NCI-H2171 (cell line): ENCODE results near the gene OTOA.
"Not testable (repeated sequence)": the region's sequence is repeated elsewhere in the genome, so short reads cannot be mapped to it uniquely, and the experiment has no call there.

ENCODE experiments used
- DNase-seq: peaks from one replicate; lab custom pipeline; 2025; lab: John Stamatoyannopoulos, UW

The OTOA gene

DNA sequence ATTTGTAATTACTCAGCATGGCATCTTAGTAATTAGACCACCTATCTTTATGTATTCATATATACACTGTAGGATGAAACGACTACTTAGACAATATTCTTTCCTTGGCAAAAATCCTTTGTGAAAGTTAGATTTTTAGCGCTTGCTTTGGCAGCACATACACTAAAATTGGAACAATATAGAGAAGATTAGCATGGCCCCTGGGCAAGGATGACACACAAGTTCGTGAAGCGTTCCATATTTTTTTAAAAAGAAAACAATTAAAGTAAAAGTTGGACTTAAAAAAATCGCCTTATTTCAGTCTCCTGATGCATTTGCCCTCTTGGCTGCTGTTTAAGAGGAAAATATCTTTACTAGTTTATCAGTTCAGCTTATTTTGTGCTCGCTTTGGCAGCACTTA is 21.9 kb upstream of the OTOA start:
- no peak for DNase-seq

DNA sequence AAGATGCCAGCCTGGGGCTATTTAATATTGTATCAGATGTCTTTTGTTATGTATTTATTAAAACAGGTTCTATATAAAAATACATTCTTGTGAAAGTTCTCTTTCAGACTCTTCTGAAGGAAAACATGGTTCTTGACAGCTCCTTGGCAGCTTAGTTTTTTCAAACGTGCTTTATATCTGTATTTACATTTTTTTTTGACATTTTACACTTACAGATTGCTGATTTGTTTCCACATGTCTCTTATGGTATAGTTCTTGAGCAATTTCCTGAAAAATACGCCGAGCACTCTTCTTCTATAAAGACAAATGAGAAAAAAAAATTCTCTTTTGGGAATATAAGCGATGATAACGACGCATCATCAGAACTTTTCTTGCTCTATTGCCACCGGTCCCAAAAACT is 20.9 kb upstream of the OTOA start:
- DNase-seq, result no peak

DNA sequence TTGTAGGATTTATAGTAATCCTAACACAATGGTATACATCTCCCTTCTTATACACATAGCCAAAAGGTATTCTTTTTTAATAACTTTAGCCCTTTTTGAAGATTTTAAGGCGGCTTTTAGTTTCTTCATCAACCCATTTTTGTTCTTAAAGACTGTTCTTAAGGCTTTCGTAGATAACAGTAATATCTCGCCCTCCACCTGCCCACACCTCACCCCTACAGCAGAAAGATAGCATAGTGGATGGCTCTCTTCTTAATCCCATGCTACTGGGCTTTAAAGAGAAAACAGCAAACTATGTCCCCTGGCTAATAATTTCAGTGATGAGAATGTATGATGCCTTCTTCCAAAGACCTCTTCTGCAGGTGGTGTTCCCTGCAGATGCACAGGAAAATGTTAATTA is 20.0 kb upstream of the OTOA start:
- no peak for DNase-seq

DNA sequence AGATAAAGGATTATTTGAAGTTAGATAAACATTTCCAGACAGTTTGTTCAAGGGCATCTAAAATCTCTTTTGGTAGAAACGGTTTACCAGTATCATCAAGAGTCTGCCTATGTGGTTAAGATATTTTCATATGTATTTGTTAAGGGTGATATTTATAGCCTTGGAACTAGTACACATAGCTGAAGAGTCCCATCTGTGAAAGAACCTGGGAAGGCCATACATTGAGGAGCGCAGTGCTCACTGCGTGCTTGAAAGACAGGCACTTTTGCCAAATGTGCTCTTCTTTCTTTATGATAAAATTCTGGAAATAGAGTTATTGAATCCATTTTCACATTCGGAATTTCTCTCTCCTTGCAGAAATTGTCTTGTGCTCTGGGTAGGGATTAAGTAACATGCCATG is 19.1 kb upstream of the OTOA start:
- no peak for DNase-seq

DNA sequence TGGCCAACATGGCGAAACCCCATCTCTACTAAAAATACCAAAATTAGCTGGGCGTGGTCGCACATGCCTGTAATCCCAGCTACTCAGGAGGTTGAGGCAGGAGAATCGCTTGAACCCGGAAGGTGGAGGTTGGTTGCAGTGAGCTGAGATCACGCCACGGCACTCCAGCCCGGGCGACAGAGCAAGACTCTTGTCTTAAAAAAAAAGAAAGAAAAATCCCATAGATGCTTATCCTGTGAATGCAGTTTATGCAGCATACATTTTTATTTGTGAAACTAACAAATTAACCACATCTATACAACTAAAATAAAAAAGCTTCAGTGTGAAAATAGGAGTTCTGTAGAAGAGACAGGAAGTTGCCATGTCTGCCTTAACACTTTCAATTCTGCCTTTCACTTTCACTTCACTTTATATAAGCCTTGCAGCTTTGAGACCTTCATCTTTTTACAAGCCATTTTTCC is 18.5 kb upstream of the OTOA start:
- no peak for DNase-seq

DNA sequence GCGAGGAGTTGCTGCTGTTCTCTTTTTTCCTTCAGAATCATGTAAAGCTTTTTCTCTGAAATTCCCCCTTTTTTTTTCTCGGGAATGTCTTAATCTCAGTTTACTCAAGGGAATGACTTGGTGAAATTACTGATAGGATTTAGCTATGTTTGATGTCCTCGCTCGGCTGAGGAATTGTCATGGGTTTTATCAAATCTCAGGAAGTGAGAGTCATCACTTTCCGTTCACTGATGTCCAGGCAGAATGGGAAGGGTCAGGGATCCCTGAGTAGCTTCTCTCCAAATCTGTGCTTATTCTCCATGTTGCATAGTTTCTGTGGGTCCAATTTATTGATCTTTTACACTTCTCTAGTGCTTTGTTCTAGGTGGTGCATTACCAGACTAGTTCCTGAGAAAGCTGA is 17.7 kb upstream of the OTOA start:
- no peak for DNase-seq

DNA sequence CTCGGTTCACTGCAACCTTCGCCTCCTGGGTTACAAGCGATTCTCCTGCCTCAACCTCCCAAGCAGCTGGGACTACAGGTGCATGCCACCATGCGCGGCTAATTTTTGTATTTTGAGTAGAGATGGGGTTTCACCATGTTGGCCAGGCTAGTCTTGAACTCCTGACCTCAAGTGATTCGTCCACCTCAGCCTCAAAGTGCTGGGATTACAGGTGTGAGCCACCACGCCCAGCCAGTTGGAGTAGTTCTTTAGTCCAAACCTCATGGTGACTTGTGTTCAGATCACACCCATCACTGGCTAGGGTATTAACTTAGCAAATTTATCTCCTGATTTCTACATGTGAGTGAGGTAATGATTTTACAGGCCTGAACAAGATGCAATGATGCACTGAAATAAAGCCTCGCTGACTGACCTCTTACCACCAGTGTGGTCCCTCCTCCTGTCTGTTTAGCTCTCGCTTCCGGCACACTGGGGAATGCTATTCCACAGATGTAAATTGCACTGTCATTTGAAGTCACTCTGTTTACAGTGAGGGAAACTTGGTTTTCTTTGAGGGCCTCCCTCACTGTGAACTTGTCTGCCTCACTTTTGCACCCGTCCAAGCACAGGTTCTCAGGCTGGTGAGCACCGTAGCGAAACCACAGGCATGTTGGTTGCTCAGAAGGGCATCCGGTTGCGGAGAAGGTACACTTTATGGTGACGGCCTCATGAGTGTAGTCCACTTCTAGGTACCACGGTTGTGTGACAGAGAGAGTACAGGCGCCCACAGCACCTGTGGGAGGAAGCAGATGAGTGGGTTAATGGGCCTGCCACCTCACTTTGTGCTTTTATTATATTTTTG is 16.8 kb upstream of the OTOA start:
- DNase-seq, result no peak

DNA sequence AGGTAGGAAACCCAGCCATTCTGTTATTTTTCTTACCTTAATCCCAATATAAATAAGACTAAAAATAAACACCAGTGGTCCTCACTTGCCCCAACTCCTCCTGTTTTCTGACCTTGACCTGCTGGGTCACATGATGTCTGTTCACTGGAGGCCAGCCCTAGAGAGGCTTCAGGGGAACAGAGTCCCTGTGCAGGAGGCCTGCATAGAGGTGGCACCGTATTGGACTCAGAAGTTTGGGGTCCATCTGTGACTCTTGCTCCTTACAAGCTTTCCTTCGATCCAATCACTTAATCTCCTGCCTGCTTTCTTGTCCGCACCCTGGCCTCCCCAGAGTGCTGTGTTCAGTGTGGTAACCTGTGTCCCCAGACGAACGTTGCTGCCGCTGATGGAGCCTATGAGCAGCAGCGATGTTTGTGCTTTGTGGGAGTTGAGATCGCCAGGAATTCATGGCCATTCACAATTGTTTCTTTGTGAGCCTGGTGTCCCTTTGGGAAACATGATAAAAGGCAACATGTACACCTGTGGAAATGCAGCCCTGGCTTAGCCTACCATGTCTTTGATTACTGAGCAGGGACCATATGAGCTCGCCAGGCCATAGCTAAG is 16.1 kb upstream of the OTOA start:
- no peak for DNase-seq

DNA sequence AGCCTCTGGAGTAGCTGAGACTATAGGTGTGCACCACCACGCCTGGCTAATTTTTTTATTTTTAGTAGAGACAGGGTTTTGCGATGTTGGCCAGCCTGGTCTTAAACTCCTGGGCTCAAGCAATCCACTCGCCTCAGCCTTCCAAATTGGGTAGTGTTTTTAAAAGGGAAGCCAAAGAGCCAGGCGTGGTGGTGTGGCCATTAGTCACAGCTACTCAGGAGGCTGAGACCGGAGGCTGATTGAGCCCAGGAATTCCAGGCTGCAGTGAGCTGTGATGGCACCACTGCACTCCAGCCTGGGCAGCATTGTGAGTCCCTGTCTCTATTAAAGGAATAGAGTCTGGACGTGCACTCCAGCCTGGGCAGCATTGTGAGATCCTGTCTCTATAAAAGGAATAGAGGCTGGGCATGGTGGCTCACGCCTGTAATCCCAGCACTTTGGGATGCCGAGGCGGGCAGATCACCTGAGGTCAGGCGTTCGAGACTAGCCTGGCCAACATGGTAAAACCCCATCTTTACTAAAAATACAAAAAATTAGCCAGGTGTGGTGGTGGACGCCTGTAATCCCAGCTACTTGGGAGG is 13.9 kb upstream of the OTOA start:
- DNase-seq, result not testable (repeated sequence)

DNA sequence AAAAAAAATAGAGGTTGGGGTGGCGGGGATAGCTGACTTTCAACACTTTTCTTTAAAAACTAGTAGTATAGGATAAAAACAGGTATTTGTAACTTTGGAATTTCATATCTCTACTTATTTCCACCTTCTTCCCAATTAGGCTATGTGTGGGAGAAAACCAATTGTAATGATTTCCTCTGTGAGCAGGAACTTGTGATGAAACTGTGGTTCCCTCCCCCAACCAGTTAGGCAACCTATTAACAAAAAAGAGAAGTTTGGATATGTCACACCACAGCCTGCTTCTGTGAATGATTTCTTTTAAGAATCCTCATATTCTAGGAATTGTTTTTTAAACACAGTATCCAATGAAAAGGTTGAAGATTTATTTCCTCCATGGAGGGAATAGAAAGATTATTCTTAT is 13.2 kb upstream of the OTOA start:
- no peak for DNase-seq

DNA sequence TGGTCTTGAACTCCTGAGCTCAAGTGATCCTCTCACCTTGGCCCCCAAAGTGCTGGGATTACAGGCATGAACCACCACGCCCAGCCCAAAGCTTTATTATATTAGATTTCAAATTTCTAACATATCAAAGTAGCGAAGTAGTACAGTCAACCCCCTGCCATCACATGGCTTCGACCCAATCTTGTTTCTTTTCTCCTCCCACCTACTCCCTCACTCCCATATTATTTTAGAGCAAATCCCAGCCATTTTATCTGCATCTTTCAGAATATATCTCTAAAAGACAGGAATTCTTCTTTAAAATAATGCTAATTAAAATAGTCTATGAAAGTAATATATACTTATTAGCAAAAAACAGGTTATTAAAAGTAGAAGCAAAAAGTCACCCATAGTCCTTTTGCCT is 12.3 kb upstream of the OTOA start:
- no peak for DNase-seq

DNA sequence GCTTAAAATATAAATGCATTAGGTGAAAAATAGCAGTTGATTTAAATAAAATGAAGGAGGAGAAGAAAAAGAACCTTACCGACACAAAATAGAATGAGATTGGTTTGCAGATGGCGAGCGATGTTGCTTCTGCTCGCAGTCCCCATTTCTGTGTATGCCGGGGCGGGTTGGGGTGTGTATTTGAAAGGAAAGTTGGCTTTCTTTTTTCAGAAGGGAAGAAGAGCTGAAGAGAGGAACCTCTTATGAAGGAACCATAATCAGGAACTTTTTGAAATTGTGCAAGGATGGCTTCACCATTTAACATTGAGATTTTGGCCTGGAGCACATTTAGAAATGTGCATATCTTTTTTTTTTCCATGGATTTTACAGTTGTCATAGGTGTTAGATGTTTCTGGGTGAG is 11.3 kb upstream of the OTOA start, which contains the start of gene IGSF6:
Gene IGSF6 (minus strand): TSS at position 156 of the 400 bp plus-strand sequence. CDS start 10 bp downstream, at position 146.
- no peak for DNase-seq

DNA sequence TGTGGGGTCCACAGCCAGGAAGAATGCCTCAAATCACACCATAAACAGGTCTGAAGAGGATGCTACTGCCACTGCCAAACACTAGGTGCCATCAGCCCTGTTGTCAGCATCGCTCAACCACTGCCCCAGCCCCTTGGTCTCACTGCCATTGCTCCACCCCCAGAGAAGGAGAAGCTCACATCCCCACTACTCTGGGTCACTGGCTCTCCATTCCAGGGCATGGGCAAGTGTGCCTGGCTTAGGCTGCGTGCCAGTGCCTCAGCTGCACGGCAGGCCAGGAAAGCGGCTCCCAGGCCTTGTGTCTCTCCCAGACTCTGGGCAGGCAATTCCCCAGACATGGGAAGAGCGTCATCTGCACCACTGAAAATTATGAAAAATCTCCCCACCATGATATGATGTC is 10.2 kb upstream of the OTOA start:
- no peak for DNase-seq

DNA sequence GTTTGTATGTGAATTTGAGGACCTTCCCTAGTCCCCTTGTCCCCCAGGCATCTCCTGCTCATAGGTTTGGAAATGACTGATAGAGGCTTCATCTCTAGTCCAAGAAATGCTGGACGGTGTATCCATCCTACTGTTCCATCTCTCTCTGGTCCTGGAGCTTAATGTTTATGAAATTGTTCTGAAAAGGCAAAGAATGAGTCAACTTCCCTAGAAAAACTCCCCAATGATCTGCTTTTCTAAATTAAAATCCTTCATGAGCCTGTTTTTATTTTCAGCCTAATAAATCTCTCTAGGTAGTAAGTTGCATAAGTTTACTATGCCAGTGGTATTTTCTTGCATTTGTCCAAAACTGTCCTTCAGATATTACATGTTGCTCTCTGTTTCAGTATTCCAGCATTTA is 9.3 kb upstream of the OTOA start:
- DNase-seq, result no peak

DNA sequence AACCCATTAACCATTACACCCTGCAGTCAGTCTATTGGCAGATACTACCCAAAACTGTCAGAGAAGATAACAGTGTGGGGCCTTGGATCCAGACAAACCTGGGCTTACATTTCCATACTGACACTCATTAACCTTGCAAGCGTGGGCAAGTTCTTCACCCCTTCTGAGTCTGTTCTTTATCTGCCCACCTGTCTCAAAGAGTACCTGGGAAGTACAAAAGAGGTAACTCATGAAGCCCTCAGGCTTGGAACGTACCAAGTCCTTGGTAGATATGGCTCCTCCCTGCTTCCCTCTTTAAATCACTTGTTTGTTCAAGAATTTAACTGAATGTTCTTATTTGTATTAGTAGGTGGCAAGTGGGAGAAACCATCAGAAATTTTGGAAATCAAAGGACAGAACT is 8.9 kb upstream of the OTOA start:
- no peak for DNase-seq

DNA sequence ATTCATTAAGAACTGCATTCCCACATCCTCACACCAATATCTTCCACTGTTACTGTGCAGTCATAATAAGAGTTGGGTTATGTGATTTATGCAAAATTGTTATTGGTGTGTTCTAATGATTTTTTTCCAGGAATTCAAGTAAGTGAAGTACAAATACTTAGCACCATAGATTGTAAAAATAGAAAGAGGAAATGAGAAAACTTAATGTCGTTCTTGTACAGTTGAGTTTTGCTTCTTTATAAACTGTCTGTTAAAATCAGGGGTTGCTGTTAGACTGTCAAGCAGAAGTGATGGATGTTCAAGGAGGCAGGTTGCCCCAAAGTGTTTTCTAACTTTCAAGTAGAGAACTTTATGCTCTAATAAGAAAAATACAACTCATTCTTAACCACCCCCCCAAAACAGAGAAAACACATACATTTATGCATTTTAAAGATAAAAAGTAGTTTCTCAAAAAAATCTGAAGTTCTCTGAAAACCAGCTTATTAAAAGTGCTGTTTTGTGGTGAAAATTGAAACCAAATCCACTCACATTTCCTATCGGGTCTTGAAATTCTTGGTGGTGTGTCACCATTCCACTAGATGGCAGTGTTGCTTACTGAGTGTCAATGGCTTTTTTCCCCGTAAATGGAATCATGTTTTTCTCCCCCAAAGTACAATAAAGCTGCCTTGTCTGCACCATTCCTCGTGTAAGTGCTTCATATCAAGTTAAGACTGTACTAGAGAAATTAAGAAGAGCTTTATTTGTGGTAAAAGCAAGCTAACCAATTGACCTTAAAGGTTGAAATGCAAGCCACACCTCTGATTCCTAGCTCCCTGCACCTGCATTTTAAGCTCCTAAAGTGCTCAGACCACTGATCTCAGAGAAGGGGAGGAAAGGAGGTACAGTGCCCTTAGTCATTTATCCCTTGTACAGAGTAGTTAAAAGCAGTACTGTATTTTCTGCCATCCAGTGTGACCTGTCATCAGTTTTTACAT is 6.7 kb upstream of the OTOA start:
- peak; percentile 16 for DNase-seq

DNA sequence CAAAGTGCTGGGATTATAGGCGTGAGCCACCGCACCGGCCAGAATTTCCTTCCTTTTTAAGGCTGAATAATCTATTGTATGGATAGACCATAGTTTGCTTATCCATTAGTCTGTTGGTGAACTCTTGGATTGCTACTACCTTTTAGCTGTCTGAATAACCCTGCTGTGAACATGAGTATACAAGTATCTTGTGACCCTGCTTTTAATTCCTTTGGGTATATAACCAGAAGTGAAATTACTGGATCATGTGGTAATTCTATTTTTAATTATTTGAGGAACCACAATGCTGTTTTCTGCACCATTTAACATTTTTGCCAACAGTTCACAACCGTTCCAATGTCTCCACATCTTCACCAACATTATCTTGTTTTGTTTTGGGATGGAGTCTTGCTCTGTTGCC is 4.6 kb upstream of the OTOA start:
- no peak for DNase-seq

DNA sequence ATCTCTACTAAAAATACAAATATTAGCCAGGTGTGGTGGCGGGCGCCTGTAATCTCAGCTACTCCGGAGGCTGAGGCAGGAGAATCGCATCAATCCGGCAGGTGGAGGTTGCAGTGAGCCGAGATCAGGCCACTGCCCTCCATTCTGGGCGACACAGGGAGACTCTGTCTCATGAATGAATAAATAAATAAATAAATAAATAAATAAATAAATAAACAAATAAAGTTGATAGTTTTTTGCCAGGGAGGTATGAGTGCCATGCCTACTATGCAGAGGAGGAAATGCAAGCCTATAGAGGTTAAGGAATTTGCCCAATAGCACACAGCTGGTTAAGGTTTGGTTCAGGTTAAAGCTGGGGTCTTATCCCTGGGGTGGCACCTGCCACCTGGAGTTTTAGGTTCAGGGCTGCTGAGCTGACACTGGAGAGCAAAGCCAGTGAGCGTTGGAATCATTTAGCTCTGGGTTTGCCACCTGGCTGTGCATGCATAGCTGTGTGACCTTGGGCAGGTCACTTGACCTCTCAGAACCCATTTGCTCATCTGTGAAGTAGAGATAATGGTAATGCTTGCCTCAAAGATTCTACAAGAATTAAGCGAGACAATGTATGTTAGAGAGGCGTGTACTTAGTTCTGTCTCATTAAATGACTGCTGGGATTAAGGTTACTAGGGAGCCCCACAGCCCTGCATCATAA is 1.2 kb downstream of the OTOA start:
- no peak for DNase-seq

DNA sequence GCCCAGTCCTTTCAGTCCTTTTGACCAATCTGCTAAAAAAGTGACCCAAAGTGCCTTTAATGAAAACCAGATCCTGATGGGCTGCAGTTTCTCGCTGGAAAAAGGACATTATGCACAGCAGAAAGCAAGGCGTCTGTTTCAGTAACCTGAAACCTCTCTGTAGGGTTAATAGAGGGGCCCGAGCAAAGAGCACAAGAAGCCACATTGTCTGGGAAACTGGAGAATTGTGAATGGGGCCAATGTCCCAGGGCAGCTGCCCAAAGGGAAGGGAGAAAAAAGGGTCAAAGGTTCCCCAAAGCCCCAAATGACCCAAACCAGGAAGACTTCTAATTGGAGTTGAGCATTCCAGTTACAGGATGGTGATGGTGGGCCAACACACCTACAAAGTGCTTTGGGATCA is 3.0 kb downstream of the OTOA start:
- no peak for DNase-seq

DNA sequence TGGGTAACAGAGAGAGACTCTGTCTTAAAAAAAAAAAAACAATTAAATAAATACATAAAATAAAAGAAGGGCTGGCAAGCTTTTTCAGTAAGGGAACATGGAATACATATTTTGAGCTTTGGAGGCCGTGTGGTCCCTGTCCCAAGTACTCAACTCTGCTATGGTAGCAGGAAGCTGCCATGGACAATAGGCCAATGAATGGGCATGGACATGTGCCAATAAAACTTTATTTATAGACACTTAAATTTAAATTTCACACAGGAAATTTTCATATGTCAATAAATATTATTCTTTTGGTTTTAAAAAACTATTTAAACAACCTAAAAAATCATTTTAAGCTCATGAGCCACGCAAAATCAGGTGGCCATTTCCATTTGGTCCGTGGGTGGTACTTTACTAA is 3.8 kb downstream of the OTOA start:
- no peak for DNase-seq

DNA sequence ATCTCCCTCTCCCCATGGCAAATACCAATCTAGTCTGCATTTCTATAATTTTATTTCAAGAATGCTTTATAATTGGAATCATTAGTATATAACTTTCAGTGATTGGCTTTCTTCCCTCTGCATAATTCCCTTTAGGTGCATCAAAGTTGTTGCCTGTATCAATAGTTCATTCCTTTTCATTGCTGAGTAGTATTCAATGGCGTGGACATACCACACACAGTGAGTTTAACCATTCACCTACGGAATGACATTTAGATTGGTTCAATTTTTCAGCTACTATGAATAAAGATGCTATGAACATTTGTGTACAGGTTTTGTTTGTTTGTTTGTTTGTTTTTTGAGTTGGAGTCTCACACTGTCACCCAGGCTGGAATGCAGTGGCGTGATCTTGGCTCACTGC is 9.7 kb downstream of the OTOA start:
- DNase-seq, result no peak

DNA sequence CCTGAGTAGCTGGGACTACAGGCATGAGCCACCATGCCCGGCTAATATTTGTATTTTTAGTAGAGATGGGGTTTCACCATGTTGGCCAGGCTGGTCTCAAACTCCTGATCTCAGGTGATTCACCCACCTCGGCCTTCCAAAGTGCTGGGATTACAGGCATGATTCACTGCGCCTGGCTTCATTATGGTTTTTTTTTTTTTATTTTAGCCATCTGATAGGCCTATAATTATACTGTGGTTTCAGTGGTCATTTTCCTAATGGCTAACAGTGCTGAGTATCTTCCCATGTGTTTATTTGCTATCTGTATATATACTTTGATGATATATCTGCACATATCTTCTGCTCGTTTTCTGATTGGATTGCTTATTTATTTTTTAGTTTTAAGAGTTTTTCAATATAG is 10.7 kb downstream of the OTOA start:
- DNase-seq, result not testable (repeated sequence)
